ENCODE measurements around the gene SORCS2.

The SORCS2 gene

GRCh38 chr4:7646384-7647061, 454.2 kb downstream of the SORCS2 start:
- no peak overlapping the region for H3K27ac ChIP-seq (ENCODE audit: extremely low read depth, low read depth, low read length)
- no peaks in the 10 kb centered on the region for H3K4me1 ChIP-seq (ENCODE audit: control insufficient read depth, insufficient read depth, low read length)
- no peaks in the 10 kb centered on the region for H3K9me3 ChIP-seq (ENCODE audit: control insufficient read depth, insufficient read depth, low read depth, low read length)
- TF ChIP-seq ZNF629 (tag by site-specific recombination; IDR thresholded peaks at IDR 0.05) (no peak), ZNF707 (tag by site-specific recombination; IDR thresholded peaks at IDR 0.05) (no peak), SCRT2 (tag by site-specific recombination; IDR thresholded peaks at IDR 0.05) (no peak), ZEB2 (tag by site-specific recombination; IDR thresholded peaks at IDR 0.05) (no peak), HOXA7 (CRISPR knock-in tag; IDR thresholded peaks at IDR 0.05; ENCODE audit: borderline replicate concordance) (no peak), ZNF692 (tag by site-specific recombination; IDR thresholded peaks at IDR 0.05) (no peak), ZNF155 (tag by site-specific recombination; IDR thresholded peaks at IDR 0.05) (no peak), KLF8 (tag by site-specific recombination; IDR thresholded peaks at IDR 0.05) (no peak), PBX3 (CRISPR knock-in tag; IDR thresholded peaks at IDR 0.05) (no peak), BCL6B (tag by site-specific recombination; IDR thresholded peaks at IDR 0.05) (no peak), TCF7L2 (IDR thresholded peaks at IDR 0.05; ENCODE audit: borderline replicate concordance, low read depth, low read length) (no peak), ZNF274 (IDR thresholded peaks at IDR 0.05; ENCODE audit: low read length) (no peak), ZNF274 (tag by site-specific recombination; IDR thresholded peaks at IDR 0.05; ENCODE audit: borderline replicate concordance) (no peak), ZNF202 (tag by site-specific recombination; IDR thresholded peaks at IDR 0.05; ENCODE audit: borderline replicate concordance) (no peak)
- TF ChIP-seq, protein P1, sequence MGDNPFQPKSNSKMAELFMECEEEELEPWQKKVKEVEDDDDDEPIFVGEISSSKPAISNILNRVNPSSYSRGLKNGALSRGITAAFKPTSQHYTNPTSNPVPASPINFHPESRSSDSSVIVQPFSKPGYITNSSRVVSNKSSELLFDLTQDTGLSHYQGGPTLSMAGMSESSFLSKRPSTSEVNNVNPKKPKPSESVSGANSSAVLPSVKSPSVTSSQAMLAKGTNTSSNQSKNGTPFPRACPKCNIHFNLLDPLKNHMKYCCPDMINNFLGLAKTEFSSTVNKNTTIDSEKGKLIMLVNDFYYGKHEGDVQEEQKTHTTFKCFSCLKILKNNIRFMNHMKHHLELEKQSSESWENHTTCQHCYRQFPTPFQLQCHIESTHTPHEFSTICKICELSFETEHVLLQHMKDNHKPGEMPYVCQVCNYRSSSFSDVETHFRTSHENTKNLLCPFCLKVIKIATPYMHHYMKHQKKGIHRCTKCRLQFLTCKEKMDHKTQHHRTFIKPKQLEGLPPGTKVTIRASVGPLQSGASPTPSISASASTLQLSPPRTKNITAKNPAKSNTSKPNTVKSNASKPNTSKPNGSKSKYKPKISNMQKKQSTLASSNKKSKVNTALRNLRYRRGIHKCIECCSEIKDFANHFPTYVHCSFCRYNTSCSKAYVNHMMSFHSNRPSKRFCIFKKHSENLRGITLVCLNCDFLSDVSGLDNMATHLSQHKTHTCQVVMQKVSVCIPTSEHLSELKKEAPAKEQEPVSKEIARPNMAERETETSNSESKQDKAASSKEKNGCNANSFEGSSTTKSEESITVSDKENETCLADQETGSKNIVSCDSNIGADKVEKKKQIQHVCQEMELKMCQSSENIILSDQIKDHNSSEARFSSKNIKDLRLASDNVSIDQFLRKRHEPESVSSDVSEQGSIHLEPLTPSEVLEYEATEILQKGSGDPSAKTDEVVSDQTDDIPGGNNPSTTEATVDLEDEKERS (tag by site-specific recombination; IDR thresholded peaks at IDR 0.05) = no peak
- ChIA-PET POLR2A (no interaction called here), CTCF (no interaction called here)
- H3K4me3 ChIP-seq (ENCODE audit: low read depth, low read length) = no peak overlapping the region
- H3K36me3 ChIP-seq (ENCODE audit: control insufficient read depth in 2 of 2, insufficient read depth in 1 of 2, low read length in 2 of 2) = no peaks in the 10 kb centered on the region

DNA sequence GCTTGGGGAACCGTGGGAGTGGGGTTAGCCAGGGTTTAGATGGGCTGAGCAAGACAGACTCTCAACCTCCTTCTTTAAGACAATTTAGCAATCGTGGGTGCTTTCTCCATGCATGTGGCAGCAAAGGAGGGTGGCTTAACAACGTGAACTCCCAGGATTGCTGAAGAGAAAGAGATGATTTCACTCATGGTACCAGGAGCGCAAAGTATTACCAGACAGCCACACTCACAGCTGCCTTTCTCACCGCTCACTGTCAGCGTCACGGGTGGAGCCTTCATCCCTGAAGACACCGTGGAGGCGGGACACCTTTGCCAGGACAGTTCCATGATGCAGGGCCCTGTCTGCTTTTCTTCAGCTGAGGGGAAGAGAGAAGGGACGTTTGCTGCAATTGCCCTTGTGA, 454.8 kb downstream of the SORCS2 start:
- Histone ChIP-seq H3K36me3 (ENCODE audit: control insufficient read depth in 2 of 2, insufficient read depth in 1 of 2, low read length in 2 of 2) (no peaks in the 10 kb centered on the region), H3K27ac (ENCODE audit: extremely low read depth, low read depth, low read length) (no peak overlapping the region), H3K4me3 (ENCODE audit: low read depth, low read length) (no peak overlapping the region), H3K9me3 (ENCODE audit: control insufficient read depth, insufficient read depth, low read depth, low read length) (no peaks in the 10 kb centered on the region), H3K4me1 (ENCODE audit: control insufficient read depth, insufficient read depth, low read length) (no peaks in the 10 kb centered on the region)
- CTCF ChIA-PET = no interaction called here
- POLR2A ChIA-PET = no interaction called here
- no peak for TF ChIP-seq ZNF221 (tag by site-specific recombination; IDR thresholded peaks at IDR 0.05; ENCODE audit: borderline replicate concordance)
- TF ChIP-seq SCRT1 (tag by site-specific recombination; IDR thresholded peaks at IDR 0.05; ENCODE audit: borderline replicate concordance) = no peak
- TF ChIP-seq TRIM28 (IDR thresholded peaks at IDR 0.05; ENCODE audit: borderline replicate concordance, low read length) = no peak
- TF ChIP-seq ZNF48 (tag by site-specific recombination; IDR thresholded peaks at IDR 0.05) = no peak
- no peak for TF ChIP-seq ZNF423 (tag by site-specific recombination; IDR thresholded peaks at IDR 0.05)
- no peak for TF ChIP-seq ZNF701 (tag by site-specific recombination; IDR thresholded peaks at IDR 0.05)

All from HEK293 (cell line).